WERI-Rb-1 (cell line): Measurements from ENCODE around the gene TPO.

Source experiments
- DNase-seq: peaks from one replicate; pipeline ENCODE4 v3.0.0-alpha.2; 2020
- H3K27ac ChIP-seq: fragments of 250-450 bp; sonication (Bioruptor Pico); 2 replicates; pipeline ENCODE4 v1.5.1; 2020; ENCODE audit warnings: mild to moderate bottlenecking, moderate library complexity
- H3K27me3 ChIP-seq: fragments of 250-450 bp; sonication (Bioruptor Pico); 2 replicates; pipeline ENCODE4 v1.5.1; 2021; ENCODE audit warnings: mild to moderate bottlenecking, low read depth, moderate library complexity; ENCODE audit not compliant: insufficient read depth, severe bottlenecking
- H3K36me3 ChIP-seq: fragments of 250-450 bp; sonication (Bioruptor Pico); 2 replicates; pipeline ENCODE4 v1.5.1; 2020; ENCODE audit warnings: mild to moderate bottlenecking, moderate library complexity
- H3K4me3 ChIP-seq: 2 replicates; pipeline ENCODE4 v1.5.1; 2011; ENCODE audit warnings: low read depth, mild to moderate bottlenecking, control low read depth, low read length
- H3K9me3 ChIP-seq: fragments of 250-450 bp; sonication (Bioruptor Pico); 2 replicates; pipeline ENCODE4 v1.5.1; 2021; ENCODE audit warnings: mild to moderate bottlenecking, moderate library complexity; ENCODE audit not compliant: severe bottlenecking
- TF ChIP-seq, protein P1 (sequence below): IDR thresholded peaks from 2 replicates; pipeline ENCODE4 v1.5.1; 2011; ENCODE audit warnings: low read depth, mild to moderate bottlenecking, control low read depth, inconsistent platforms, low read length

The TPO gene

GRCh38 chr2:1402064-1402463 lies 11.2 kb upstream of the TPO start:
- Histone ChIP-seq H3K27me3 (no peaks in the 10 kb centered on the region), H3K27ac (no peak overlapping the region), H3K9me3 (no peaks in the 10 kb centered on the region), H3K4me3 (no peak overlapping the region), H3K36me3 (no peaks in the 10 kb centered on the region)
- TF ChIP-seq, protein P1, sequence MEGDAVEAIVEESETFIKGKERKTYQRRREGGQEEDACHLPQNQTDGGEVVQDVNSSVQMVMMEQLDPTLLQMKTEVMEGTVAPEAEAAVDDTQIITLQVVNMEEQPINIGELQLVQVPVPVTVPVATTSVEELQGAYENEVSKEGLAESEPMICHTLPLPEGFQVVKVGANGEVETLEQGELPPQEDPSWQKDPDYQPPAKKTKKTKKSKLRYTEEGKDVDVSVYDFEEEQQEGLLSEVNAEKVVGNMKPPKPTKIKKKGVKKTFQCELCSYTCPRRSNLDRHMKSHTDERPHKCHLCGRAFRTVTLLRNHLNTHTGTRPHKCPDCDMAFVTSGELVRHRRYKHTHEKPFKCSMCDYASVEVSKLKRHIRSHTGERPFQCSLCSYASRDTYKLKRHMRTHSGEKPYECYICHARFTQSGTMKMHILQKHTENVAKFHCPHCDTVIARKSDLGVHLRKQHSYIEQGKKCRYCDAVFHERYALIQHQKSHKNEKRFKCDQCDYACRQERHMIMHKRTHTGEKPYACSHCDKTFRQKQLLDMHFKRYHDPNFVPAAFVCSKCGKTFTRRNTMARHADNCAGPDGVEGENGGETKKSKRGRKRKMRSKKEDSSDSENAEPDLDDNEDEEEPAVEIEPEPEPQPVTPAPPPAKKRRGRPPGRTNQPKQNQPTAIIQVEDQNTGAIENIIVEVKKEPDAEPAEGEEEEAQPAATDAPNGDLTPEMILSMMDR: no peak
- peak; percentile 5 for DNase-seq

DNA sequence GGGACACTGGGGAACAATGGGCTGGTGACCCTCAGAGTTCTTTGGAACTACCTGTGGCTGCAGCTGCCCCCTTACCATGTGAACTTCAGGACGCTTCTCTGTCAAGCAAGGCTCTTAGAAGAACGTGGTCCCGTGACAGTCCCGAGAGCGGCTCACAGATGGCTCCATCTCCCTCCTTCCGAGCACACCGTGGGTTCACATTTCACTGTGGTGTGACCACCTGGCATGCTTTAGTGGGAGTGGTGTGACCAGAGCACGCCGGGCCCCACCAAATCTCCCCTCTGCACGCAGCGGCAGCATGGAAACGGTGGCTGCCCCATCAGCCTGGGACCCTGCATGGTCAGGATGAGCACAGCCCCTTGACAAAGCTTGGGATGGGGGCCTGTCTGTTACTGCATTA lies 9.7 kb upstream of the TPO start:
- H3K27me3 ChIP-seq: no peaks in the 10 kb centered on the region
- H3K4me3 ChIP-seq: no peak overlapping the region
- H3K36me3 ChIP-seq: no peaks in the 10 kb centered on the region
- TF ChIP-seq, protein P1: no peak
- DNase-seq: peak; percentile 6
- no peak overlapping the region for H3K27ac ChIP-seq
- no peaks in the 10 kb centered on the region for H3K9me3 ChIP-seq

DNA sequence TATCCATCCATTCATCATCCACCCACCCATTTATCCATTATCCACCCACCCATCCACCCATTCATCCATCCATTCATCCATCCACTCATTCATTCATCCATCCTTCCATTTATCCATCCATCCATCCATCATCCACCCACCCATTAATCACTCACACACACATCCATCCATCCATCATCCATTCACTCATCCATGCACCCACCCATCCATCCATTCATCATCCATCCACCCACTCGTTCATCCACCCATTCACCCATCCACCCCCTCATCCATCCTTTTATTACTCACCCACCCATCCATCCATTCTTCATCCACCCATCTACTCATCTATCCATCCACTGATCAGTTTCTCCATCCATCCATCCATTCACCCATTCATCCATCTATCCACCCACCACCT lies 8.1 kb upstream of the TPO start:
- Histone ChIP-seq H3K4me3 (no peak overlapping the region), H3K27ac (no peak overlapping the region), H3K9me3 (no peaks in the 10 kb centered on the region), H3K36me3 (no peaks in the 10 kb centered on the region), H3K27me3 (no peaks in the 10 kb centered on the region)
- TF ChIP-seq, protein P1: no peak
- no peak for DNase-seq

DNA sequence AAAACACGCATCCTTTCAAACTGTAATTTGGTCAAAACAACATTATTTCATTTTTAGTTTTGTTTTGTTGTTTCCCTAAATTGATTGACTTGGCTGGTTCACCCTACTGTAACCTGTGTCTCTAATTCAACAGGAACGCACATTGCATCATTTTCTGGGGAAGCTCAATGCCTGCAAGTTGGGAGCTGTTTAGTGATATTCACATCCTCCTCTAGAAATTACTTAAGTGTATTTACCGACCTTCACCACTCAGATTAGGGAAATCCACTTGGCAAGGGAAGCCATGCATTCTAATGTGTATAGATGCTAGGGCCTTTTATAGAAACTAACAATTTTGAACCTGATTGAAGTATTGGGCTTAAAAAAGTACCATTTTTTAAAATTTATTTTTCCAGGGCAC lies 7.3 kb upstream of the TPO start:
- TF ChIP-seq, protein P1: no peak
- no peaks in the 10 kb centered on the region for H3K27me3 ChIP-seq
- no peak for DNase-seq
- H3K4me3 ChIP-seq: no peak overlapping the region
- no peaks in the 10 kb centered on the region for H3K9me3 ChIP-seq
- H3K36me3 ChIP-seq: no peaks in the 10 kb centered on the region
- H3K27ac ChIP-seq: no peak overlapping the region

DNA sequence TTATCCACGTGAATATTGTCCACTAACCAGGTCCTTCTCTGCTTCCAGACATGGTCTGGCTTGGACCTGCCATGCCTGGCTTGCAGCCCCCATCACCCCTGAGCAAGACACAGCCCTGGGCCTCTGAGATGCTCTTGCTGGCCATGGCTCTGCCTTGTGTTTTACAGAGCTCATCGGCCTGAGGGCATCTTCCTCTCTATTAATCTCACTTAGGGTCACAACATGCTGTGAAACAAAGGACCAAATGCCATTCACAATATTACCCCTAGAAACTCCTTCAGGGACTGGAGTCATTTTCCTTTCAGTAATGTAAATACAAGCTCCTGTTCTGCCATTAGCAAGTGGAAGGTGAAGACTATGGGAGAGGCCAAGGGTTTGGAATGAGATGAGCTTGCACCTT lies 6.8 kb upstream of the TPO start:
- TF ChIP-seq, protein P1: no peak
- Histone ChIP-seq H3K27me3 (no peaks in the 10 kb centered on the region), H3K4me3 (no peak overlapping the region), H3K27ac (no peak overlapping the region), H3K36me3 (no peaks in the 10 kb centered on the region), H3K9me3 (no peaks in the 10 kb centered on the region)
- DNase-seq: no peak

DNA sequence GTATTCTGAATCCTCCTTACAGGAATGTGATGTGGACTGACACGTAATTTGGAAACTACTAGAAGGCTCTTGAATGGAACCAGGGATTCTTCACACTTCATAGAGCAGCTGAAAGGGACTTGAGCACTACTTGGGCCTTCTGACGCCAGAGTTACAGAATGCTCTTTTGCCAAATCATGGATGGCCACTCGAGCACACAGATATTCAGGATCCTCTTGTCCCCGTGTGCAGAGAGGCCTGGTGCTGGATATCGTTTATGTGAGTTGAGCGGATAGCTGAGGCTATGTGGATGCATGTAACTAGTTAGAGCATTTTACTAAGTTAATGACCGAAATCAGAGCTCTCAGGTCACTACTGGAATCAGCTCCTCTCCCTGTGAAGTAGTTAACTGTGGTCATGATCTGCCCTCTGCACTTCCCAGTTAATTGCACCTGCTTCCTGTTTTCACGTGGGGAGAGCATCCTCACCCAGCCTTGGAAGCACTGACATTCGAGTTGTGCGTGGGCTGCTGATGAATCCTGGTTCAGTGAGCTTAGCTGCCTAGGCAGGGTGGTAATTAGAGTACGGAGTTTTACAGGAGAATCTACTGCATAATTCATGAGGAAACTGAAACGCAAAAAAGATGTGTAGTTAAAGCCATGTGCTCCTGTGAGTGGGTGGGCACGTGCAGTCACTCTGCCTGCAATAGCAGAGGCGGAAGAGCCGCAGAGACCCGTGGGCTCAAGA lies 5.2 kb upstream of the TPO start:
- Histone ChIP-seq H3K27me3 (no peaks in the 10 kb centered on the region), H3K9me3 (peaks cover 3% of the 10 kb centered on the region), H3K27ac (no peak overlapping the region), H3K4me3 (no peak overlapping the region), H3K36me3 (no peaks in the 10 kb centered on the region)
- TF ChIP-seq, protein P1: no peak
- no peak for DNase-seq
